ENCODE results near the gene UBE4B. TPM values are rescaled to one million over a fixed set of nuclear protein-coding genes. Genes with fewer than 3 reads are reported as not detected.

UBE4B gene
- total and polyA plus RNA-seq, 3 donors from 2014 or later = 26.1 to 63.3 (median 62.0) TPM

DNA sequence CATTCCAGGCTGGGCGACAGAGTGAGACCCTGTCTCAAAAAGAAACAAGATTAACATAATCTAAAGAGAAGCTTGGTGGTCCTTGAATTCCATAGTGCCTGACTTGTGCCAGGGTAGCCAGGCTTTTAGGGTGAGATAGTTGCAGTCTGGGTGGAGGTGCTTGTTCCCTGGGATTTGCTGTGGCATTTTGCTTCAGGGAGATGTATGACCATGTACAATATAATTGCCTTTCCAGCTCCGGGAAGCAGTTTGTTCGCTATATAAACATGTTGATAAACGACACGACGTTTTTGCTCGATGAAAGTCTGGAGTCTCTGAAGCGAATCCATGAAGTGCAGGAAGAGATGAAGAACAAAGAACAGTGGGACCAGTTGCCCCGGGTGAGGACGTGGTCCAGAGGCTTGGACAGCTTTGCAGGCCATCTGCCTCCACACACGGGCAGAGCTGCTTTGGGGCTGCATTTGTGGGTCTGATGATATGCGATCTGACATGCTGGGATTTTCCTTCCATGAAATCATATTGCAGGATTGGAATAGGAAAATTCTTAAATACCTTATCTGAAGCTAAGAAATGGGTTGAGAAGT is 128.2 kb downstream of the UBE4B start:
- intact Hi-C loops (cut with DNase I; ENCODE audit: low total_unique reads) = no loop called here
- no peak for TF ChIP-seq POLR2A (IDR thresholded peaks at IDR 0.05)
- TF ChIP-seq, protein P1, sequence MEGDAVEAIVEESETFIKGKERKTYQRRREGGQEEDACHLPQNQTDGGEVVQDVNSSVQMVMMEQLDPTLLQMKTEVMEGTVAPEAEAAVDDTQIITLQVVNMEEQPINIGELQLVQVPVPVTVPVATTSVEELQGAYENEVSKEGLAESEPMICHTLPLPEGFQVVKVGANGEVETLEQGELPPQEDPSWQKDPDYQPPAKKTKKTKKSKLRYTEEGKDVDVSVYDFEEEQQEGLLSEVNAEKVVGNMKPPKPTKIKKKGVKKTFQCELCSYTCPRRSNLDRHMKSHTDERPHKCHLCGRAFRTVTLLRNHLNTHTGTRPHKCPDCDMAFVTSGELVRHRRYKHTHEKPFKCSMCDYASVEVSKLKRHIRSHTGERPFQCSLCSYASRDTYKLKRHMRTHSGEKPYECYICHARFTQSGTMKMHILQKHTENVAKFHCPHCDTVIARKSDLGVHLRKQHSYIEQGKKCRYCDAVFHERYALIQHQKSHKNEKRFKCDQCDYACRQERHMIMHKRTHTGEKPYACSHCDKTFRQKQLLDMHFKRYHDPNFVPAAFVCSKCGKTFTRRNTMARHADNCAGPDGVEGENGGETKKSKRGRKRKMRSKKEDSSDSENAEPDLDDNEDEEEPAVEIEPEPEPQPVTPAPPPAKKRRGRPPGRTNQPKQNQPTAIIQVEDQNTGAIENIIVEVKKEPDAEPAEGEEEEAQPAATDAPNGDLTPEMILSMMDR (IDR thresholded peaks at IDR 0.05) = no peak
- H3K27ac ChIP-seq = no peak overlapping the region
- WGBS, 2 donors = 74 to 75% methylated on average over 12 of the region's 12 CpGs
- no peaks in the 10 kb centered on the region for H3K36me3 ChIP-seq (ENCODE audit: low read depth, missing control alignments)
- H3K4me3 ChIP-seq = no peak overlapping the region
- H3K27me3 ChIP-seq = no peaks in the 10 kb centered on the region
- DNase-seq = no peak
- no peaks in the 10 kb centered on the region for H3K4me1 ChIP-seq
- no peaks in the 10 kb centered on the region for H3K9me3 ChIP-seq

DNA sequence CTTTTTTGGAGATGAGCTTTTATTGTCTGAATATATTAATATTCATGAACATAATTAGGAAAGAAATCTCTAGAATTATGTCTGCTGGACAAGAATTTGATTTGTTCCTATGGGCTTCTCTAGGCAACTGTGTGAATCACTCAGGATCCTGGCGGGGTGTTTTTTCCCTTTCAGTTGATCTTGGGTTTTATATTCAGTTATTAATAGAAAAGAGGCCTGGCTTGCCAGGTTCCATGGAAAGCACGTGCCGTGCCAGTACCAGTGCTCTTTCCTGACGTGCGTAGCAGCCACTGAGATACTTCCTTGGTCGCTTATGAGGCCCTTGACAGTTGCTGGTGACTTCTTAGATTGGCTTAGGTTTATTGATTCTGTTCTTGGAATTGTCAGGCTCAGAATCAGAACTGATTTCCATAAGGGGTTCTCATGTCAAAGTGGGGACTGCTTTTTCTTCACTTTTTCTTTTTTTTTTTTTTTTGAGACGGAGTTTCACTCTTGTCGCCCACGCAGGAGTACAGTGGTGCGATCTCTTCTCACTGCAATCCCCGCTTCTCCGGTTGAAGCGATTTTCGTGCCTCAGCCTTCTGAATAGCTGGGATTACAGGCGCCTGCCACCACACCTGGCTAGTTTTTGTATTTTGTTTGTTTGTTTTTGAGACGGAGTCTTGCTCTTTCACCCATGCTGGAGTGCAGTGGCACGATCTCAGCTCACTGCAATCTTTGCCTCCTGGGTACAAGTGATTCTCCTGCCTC is 129.0 kb downstream of the UBE4B start:
- Histone ChIP-seq H3K36me3 (ENCODE audit: low read depth, missing control alignments) (no peaks in the 10 kb centered on the region), H3K4me3 (no peak overlapping the region), H3K4me1 (no peaks in the 10 kb centered on the region), H3K9me3 (no peaks in the 10 kb centered on the region), H3K27ac (no peak overlapping the region), H3K27me3 (no peaks in the 10 kb centered on the region)
- 77 to 83% methylated on average over 17 of the region's 17 CpGs for WGBS, 2 donors
- no peak for DNase-seq
- intact Hi-C loops (cut with DNase I; ENCODE audit: low total_unique reads) = no loop called here
- TF ChIP-seq, protein P1 (IDR thresholded peaks at IDR 0.05) = no peak
- TF ChIP-seq POLR2A (IDR thresholded peaks at IDR 0.05) = no peak

DNA sequence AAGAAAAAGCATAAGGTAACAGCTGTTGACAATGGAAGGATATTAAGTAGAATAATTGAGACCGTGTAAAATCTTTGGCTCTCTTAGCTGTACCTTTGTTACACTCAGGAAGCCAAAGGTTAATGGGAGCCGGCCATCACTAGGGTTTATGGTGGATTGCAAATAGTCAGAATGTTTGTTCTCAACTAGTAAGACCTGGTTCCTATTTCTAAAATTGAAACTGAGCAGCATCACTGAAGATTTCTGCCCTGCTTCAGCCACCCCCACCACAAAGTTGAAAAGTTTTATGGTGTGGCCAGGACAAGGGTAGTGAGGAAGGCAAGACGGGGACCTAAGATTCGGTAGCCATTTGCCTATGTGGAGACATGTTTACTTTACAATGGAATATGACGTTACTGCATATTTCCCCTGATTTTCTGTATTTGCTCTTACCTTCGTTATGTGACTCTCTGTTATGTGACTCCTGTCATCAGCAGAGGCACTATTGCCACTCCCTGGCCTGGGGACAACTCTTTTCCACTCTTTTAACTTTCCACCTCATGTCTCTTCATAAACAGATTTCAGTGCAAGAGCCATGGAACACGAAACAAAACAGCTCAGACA is 136.3 kb downstream of the UBE4B start:
- H3K4me1 ChIP-seq = peaks cover 20% of the 10 kb centered on the region
- no peak for TF ChIP-seq POLR2A (IDR thresholded peaks at IDR 0.05)
- TF ChIP-seq, protein P1 (IDR thresholded peaks at IDR 0.05) = no peak
- WGBS, 2 donors = 56 to 74% methylated on average over 7 of the region's 7 CpGs

DNA sequence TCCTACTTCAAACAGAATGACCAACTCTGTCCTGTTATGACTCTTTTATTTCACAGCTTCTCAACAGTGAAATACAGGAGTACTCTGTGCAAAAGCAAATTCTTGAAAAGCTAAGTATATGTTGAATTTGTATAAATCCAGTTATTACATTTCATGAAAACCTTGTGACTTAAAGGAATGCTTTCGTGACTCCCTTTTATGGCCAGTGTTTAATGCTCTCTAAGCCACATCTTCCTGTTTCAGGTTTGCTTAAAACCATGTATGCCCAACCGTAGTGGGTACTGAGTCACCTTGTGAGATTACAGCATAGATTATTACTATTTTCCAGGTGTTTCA is 137.4 kb downstream of the UBE4B start:
- Histone ChIP-seq H3K27me3 (no peaks in the 10 kb centered on the region), H3K4me3 (no peak overlapping the region), H3K9me3 (no peaks in the 10 kb centered on the region), H3K27ac (no peak overlapping the region), H3K4me1 (peaks cover 20% of the 10 kb centered on the region), H3K36me3 (ENCODE audit: low read depth, missing control alignments) (no peaks in the 10 kb centered on the region)
- intact Hi-C loops (cut with DNase I; ENCODE audit: low total_unique reads) = no loop called here
- TF ChIP-seq, protein P1 (IDR thresholded peaks at IDR 0.05) = no peak
- TF ChIP-seq POLR2A (IDR thresholded peaks at IDR 0.05) = no peak
- WGBS, 2 donors = 59 to 78% methylated on average over 2 of the region's 2 CpGs
- DNase-seq = no peak

More for the DNA sequence above, 136.3 kb downstream of the UBE4B start:
- Histone ChIP-seq H3K9me3 (no peaks in the 10 kb centered on the region), H3K36me3 (ENCODE audit: low read depth, missing control alignments) (no peaks in the 10 kb centered on the region), H3K27me3 (no peaks in the 10 kb centered on the region), H3K4me3 (no peak overlapping the region), H3K27ac (no peak overlapping the region)
- no peak for DNase-seq
- intact Hi-C loops (cut with DNase I; ENCODE audit: low total_unique reads) = no loop called here

Measured in testis (tissue), 3 donors.